Measurements from ENCODE around the gene CNGB1.
A peak's percentile ranks its signal among the peaks of the same experiment; 100 is the strongest.
"Not testable (repeated sequence)": the region's sequence is repeated elsewhere in the genome, so short reads cannot be mapped to it uniquely, and the experiment has no call there.

The CNGB1 gene

GRCh38 chr16:57837305-57838125 lies 133.4 kb downstream of the CNGB1 start:
- Histone ChIP-seq H3K14ac (ENCODE audit: low read length) (no peak overlapping the region), H3K9ac (ENCODE audit: low read depth, low read length, poor library complexity) (peak overlapping the region; percentile 73), H3K4me3 (ENCODE audit: low read length in 2 of 2) (no peak overlapping the region), H2BK120ac (ENCODE audit: low read depth, low read length) (no peak overlapping the region), H3K23ac (ENCODE audit: low read depth, low read length, poor library complexity) (no peak overlapping the region), H2AFZ (ENCODE audit: low read length) (peak overlapping the region; percentile 68), H3K27me3 (ENCODE audit: control insufficient read depth in 3 of 3, insufficient read depth in 3 of 3, low read depth in 1 of 3, low read length in 3 of 3) (no peaks in the 10 kb centered on the region), H2BK15ac (ENCODE audit: low read length) (peak overlapping the region; percentile 70), H3K9me3 (replicated peaks in 1 of 2; ENCODE audit: control insufficient read depth in 2 of 2, insufficient read depth in 1 of 2, low read depth in 1 of 2, low read length in 2 of 2) (no peaks in the 10 kb centered on the region), H2AK5ac (ENCODE audit: low read depth, low read length) (peak overlapping the region; percentile 38), H2BK12ac (ENCODE audit: low read length) (no peak overlapping the region), H3K4ac (ENCODE audit: low read length) (no peak overlapping the region), H3K4me2 (ENCODE audit: insufficient read depth, low read length, poor library complexity, severe bottlenecking) (no peak overlapping the region), H4K8ac (ENCODE audit: low read depth, low read length) (no peak overlapping the region), H2BK5ac (ENCODE audit: low read length) (no peak overlapping the region), H3K27ac (replicated peaks; ENCODE audit: low read length) (no peak overlapping the region), H3K18ac (ENCODE audit: low read length) (peak overlapping the region; percentile 58), H3K4me1 (ENCODE audit: control insufficient read depth in 2 of 2, insufficient read depth in 1 of 2, low read depth in 1 of 2, low read length in 2 of 2) (peaks cover 15 to 24% of the 10 kb centered on the region in 2 donors), H3K36me3 (replicated peaks in 1 of 2; ENCODE audit: control insufficient read depth in 2 of 2, insufficient read depth in 2 of 2, low read length in 2 of 2) (no peaks in the 10 kb centered on the region), H4K91ac (ENCODE audit: low read depth, low read length, poor library complexity) (peak overlapping the region; percentile 75), H3K79me1 (ENCODE audit: low read depth, low read length) (no peaks in the 10 kb centered on the region)
- DNase-seq (ENCODE audit: low spot score), result no peak
- WGBS, 2 donors (ENCODE audit: extremely low coverage in 2 of 2, insufficient read length in 2 of 2, insufficient replicate concordance in 1 of 2), result no CpG with 5 or more reads among the region's 10 CpGs

- H3K4ac ChIP-seq (ENCODE audit: low read length); H3K27me3 ChIP-seq (ENCODE audit: control insufficient read depth in 3 of 3, insufficient read depth in 3 of 3, low read depth in 1 of 3, low read length in 3 of 3); H2BK15ac ChIP-seq (ENCODE audit: low read length); H3K36me3 ChIP-seq (replicated peaks in 1 of 2; ENCODE audit: control insufficient read depth in 2 of 2, insufficient read depth in 2 of 2, low read length in 2 of 2); H2AK5ac ChIP-seq (ENCODE audit: low read depth, low read length); H3K9me3 ChIP-seq (replicated peaks in 1 of 2; ENCODE audit: control insufficient read depth in 2 of 2, insufficient read depth in 1 of 2, low read depth in 1 of 2, low read length in 2 of 2); H3K9ac ChIP-seq (ENCODE audit: low read depth, low read length, poor library complexity); H4K91ac ChIP-seq (ENCODE audit: low read depth, low read length, poor library complexity); H2AFZ ChIP-seq (ENCODE audit: low read length); H3K27ac ChIP-seq (replicated peaks; ENCODE audit: low read length); H2BK5ac ChIP-seq (ENCODE audit: low read length); H4K8ac ChIP-seq (ENCODE audit: low read depth, low read length); H3K4me2 ChIP-seq (ENCODE audit: insufficient read depth, low read length, poor library complexity, severe bottlenecking); H3K14ac ChIP-seq (ENCODE audit: low read length); H3K79me1 ChIP-seq (ENCODE audit: low read depth, low read length); H3K4me3 ChIP-seq (ENCODE audit: low read length in 2 of 2); DNase-seq (ENCODE audit: low spot score); H3K18ac ChIP-seq (ENCODE audit: low read length); H3K23ac ChIP-seq (ENCODE audit: low read depth, low read length, poor library complexity); H2BK120ac ChIP-seq (ENCODE audit: low read depth, low read length); H2BK12ac ChIP-seq (ENCODE audit: low read length): not testable (repeated sequence)
- peaks cover 12 to 20% of the 10 kb centered on the region in 2 donors for H3K4me1 ChIP-seq (ENCODE audit: control insufficient read depth in 2 of 2, insufficient read depth in 1 of 2, low read depth in 1 of 2, low read length in 2 of 2)
- no CpG with 5 or more reads among the region's 4 CpGs for WGBS, 2 donors (ENCODE audit: extremely low coverage in 2 of 2, insufficient read length in 2 of 2, insufficient replicate concordance in 1 of 2)
Observed at GRCh38 chr16:57835439-57835838, 135.5 kb downstream of the CNGB1 start.

- H3K18ac ChIP-seq (ENCODE audit: low read length), result no peak overlapping the region
- no peak overlapping the region for H2BK120ac ChIP-seq (ENCODE audit: low read depth, low read length)
- H2BK12ac ChIP-seq (ENCODE audit: low read length), result no peak overlapping the region
- no peak overlapping the region for H2BK15ac ChIP-seq (ENCODE audit: low read length)
- WGBS, 2 donors (ENCODE audit: extremely low coverage in 2 of 2, insufficient read length in 2 of 2, insufficient replicate concordance in 1 of 2), result no CpG with 5 or more reads among the region's 5 CpGs
- no peaks in the 10 kb centered on the region for H3K9me3 ChIP-seq (replicated peaks in 1 of 2; ENCODE audit: control insufficient read depth in 2 of 2, insufficient read depth in 1 of 2, low read depth in 1 of 2, low read length in 2 of 2)
- no peaks in the 10 kb centered on the region for H3K27me3 ChIP-seq (ENCODE audit: control insufficient read depth in 3 of 3, insufficient read depth in 3 of 3, low read depth in 1 of 3, low read length in 3 of 3)
- no peak overlapping the region for H2BK5ac ChIP-seq (ENCODE audit: low read length)
- no peak overlapping the region for H2AK5ac ChIP-seq (ENCODE audit: low read depth, low read length)
- no peak overlapping the region for H3K4me2 ChIP-seq (ENCODE audit: insufficient read depth, low read length, poor library complexity, severe bottlenecking)
- H3K9ac ChIP-seq (ENCODE audit: low read depth, low read length, poor library complexity), result no peak overlapping the region
- H4K91ac ChIP-seq (ENCODE audit: low read depth, low read length, poor library complexity), result no peak overlapping the region
- H3K27ac ChIP-seq (replicated peaks; ENCODE audit: low read length), result no peak overlapping the region
- H2AFZ ChIP-seq (ENCODE audit: low read length), result peak overlapping the region; percentile 60
- H3K4ac ChIP-seq (ENCODE audit: low read length), result no peak overlapping the region
- H4K8ac ChIP-seq (ENCODE audit: low read depth, low read length), result no peak overlapping the region
- no peak overlapping the region for H3K4me3 ChIP-seq (ENCODE audit: low read length in 2 of 2)
- H3K79me1 ChIP-seq (ENCODE audit: low read depth, low read length), result no peaks in the 10 kb centered on the region
- H3K23ac ChIP-seq (ENCODE audit: low read depth, low read length, poor library complexity), result no peak overlapping the region
- no peaks in the 10 kb centered on the region for H3K36me3 ChIP-seq (replicated peaks in 1 of 2; ENCODE audit: control insufficient read depth in 2 of 2, insufficient read depth in 2 of 2, low read length in 2 of 2)
- no peak overlapping the region for H3K14ac ChIP-seq (ENCODE audit: low read length)
- DNase-seq (ENCODE audit: low spot score), result no peak
- H3K4me1 ChIP-seq (ENCODE audit: control insufficient read depth in 2 of 2, insufficient read depth in 1 of 2, low read depth in 1 of 2, low read length in 2 of 2), result peaks cover 12 to 20% of the 10 kb centered on the region in 2 donors
Observed at GRCh38 chr16:57834936-57835335, 136.0 kb downstream of the CNGB1 start.
